Activated CD8-positive, alpha-beta T cell treated with anti-CD3 and anti-CD28 coated beads for 36 hours (primary cell): Measurements from ENCODE around the gene ZNF615. TPM values are rescaled to one million over a fixed set of nuclear protein-coding genes. Genes with fewer than 3 reads are reported as not detected.
"Not testable (repeated sequence)": the region's sequence is repeated elsewhere in the genome, so short reads cannot be mapped to it uniquely, and the experiment has no call there.

Source experiments
- ATAC-seq: fragments of 200-7000 bp; cut with Tn5 transposase; one replicate; pipeline ENCODE4 v1.10.0; 2021; ENCODE audit warnings: mild to moderate bottlenecking, moderate library complexity
- CTCF ChIA-PET: fragments of 350-600 bp; sonication (Branson Sonifier 250); formaldehyde crosslinking; loops from one replicate; lab custom pipeline; 2021; ENCODE audit warnings: antibody characterized with exemption; lab: Charles Lee
- POLR2A ChIA-PET: fragments of 350-600 bp; sonication (Branson Sonifier 250); formaldehyde crosslinking; loops from one replicate; lab custom pipeline; 2021; ENCODE audit warnings: antibody characterized with exemption; lab: Charles Lee
- DNase-seq: peaks from one replicate; pipeline ENCODE4 v3.0.0-alpha.2; 2020
- H3K27ac Mint-ChIP-seq: one replicate; pipeline ENCODE4 v1.8.0; 2021; ENCODE audit warnings: mild to moderate bottlenecking, mixed read lengths
- H3K27me3 Mint-ChIP-seq: one replicate; pipeline ENCODE4 v1.8.0; 2021; ENCODE audit warnings: mixed read lengths
- H3K36me3 Mint-ChIP-seq: one replicate; pipeline ENCODE4 v1.8.0; 2021; ENCODE audit warnings: low read depth, mixed read lengths
- H3K4me1 Mint-ChIP-seq: one replicate; pipeline ENCODE4 v1.8.0; 2021; ENCODE audit warnings: low read depth, mixed read lengths
- H3K4me3 Mint-ChIP-seq: one replicate; pipeline ENCODE4 v1.8.0; 2021; ENCODE audit warnings: mild to moderate bottlenecking, moderate library complexity, mixed read lengths
- H3K9me3 Mint-ChIP-seq: one replicate; pipeline ENCODE4 v1.8.0; 2021; ENCODE audit warnings: mixed read lengths
- CTCF ChIP-seq: fragments of 200-600 bp; IDR thresholded peaks from one replicate; pipeline ENCODE4 v1.8.0; 2022; ENCODE audit warnings: antibody characterized with exemption, mild to moderate bottlenecking
- intact Hi-C: fragments of 100-400 bp; cut with micrococcal nuclease; formaldehyde crosslinking; loops from one replicate; pipeline ENCODE4 v1.10.0; 2022
- total RNA-seq, 2 experiments: library from RNA; stranded (reverse); gene quantifications; one replicate each; pipeline ENCODE4 v1.2.3, GENCODE V29; 2021

Gene ZNF615
- total RNA-seq, 2 experiments from 2014 or later: 8.3 to 9.0 TPM

- intact Hi-C loops: no loop called here
- ATAC-seq (no peak), DNase-seq (peak; percentile 3)
- no peak overlapping the region for H3K27ac Mint-ChIP-seq
- ChIA-PET CTCF (no interaction called here), POLR2A (interaction anchor here (1.2 to 1.5 kb wide), 2 partner anchors 14 to 49 kb away, joined by 4 to 5 read pairs; partner anchors contain the start of gene ZNF614)
- no peak overlapping the region for H3K4me3 Mint-ChIP-seq
- H3K27me3 Mint-ChIP-seq: no peaks in the 10 kb centered on the region
- H3K36me3 Mint-ChIP-seq: peaks cover 89% of the 10 kb centered on the region
- peaks cover 4% of the 10 kb centered on the region for H3K4me1 Mint-ChIP-seq
- TF ChIP-seq CTCF: no peak
- peaks cover 62% of the 10 kb centered on the region for H3K9me3 Mint-ChIP-seq
These were observed 29.1 kb downstream of the ZNF615 start for GRCh38 chr19:51978882-51979281.

- POLR2A ChIA-PET: no interaction called here
- no peak for TF ChIP-seq CTCF
- no peak overlapping the region for H3K27ac Mint-ChIP-seq
- DNase-seq (no peak), ATAC-seq (no peak)
- CTCF ChIA-PET: no interaction called here
- no peaks in the 10 kb centered on the region for H3K27me3 Mint-ChIP-seq
- H3K4me3 Mint-ChIP-seq: no peak overlapping the region
- peaks cover 65% of the 10 kb centered on the region for H3K9me3 Mint-ChIP-seq
- peaks cover 4% of the 10 kb centered on the region for H3K4me1 Mint-ChIP-seq
- H3K36me3 Mint-ChIP-seq: peaks cover 91% of the 10 kb centered on the region
- intact Hi-C loops: no loop called here
These were observed 30.7 kb downstream of the ZNF615 start for GRCh38 chr19:51977346-51977745.

- Mint-ChIP-seq H3K36me3 (peaks cover 94% of the 10 kb centered on the region), H3K9me3 (peaks cover 65% of the 10 kb centered on the region), H3K4me3 (no peak overlapping the region), H3K27ac (no peak overlapping the region), H3K27me3 (no peaks in the 10 kb centered on the region), H3K4me1 (peaks cover 4% of the 10 kb centered on the region)
- TF ChIP-seq CTCF: no peak
- CTCF ChIA-PET: no interaction called here
- DNase-seq (no peak), ATAC-seq (no peak)
- intact Hi-C loops: no loop called here
- POLR2A ChIA-PET: no interaction called here
These were observed 31.2 kb downstream of the ZNF615 start for GRCh38 chr19:51976852-51977251.

- ATAC-seq, H3K27ac Mint-ChIP-seq, H3K4me3 Mint-ChIP-seq, CTCF ChIA-PET, H3K27me3 Mint-ChIP-seq, DNase-seq, intact Hi-C loops, POLR2A ChIA-PET, H3K4me1 Mint-ChIP-seq: not testable (repeated sequence)
- peaks cover 95% of the 10 kb centered on the region for H3K36me3 Mint-ChIP-seq
- peaks cover 70% of the 10 kb centered on the region for H3K9me3 Mint-ChIP-seq
These were observed 32.2 kb downstream of the ZNF615 start for GRCh38 chr19:51975787-51976186.

- Mint-ChIP-seq H3K9me3 (peaks cover 55% of the 10 kb centered on the region), H3K27me3 (no peaks in the 10 kb centered on the region), H3K36me3 (peaks cover 86% of the 10 kb centered on the region), H3K27ac (no peak overlapping the region), H3K4me1 (no peaks in the 10 kb centered on the region), H3K4me3 (no peak overlapping the region)
- no peak for ATAC-seq
- intact Hi-C loops: no loop called here
- peak; percentile 15 for DNase-seq
- ChIA-PET POLR2A (no interaction called here), CTCF (no interaction called here)
- TF ChIP-seq CTCF: no peak
These were observed 36.4 kb downstream of the ZNF615 start for GRCh38 chr19:51971624-51972023.

- intact Hi-C loops: no loop called here
- peaks cover 52% of the 10 kb centered on the region for H3K9me3 Mint-ChIP-seq
- DNase-seq: no peak
- POLR2A ChIA-PET: no interaction called here
- H3K4me3 Mint-ChIP-seq: no peak overlapping the region
- ATAC-seq: no peak
- no peak overlapping the region for H3K27ac Mint-ChIP-seq
- TF ChIP-seq CTCF: no peak
- no peaks in the 10 kb centered on the region for H3K4me1 Mint-ChIP-seq
- CTCF ChIA-PET: no interaction called here
- H3K27me3 Mint-ChIP-seq: no peaks in the 10 kb centered on the region
- H3K36me3 Mint-ChIP-seq: peaks cover 89% of the 10 kb centered on the region
These were observed 37.3 kb downstream of the ZNF615 start for GRCh38 chr19:51970718-51971117.
